GM23338 (cell line): ENCODE data around the gene GALNT15. TPM values are rescaled to one million over a fixed set of nuclear protein-coding genes. Genes with fewer than 3 reads are reported as not detected.

ENCODE experiments used
- ATAC-seq: fragments of 200-7000 bp; cut with Tn5 transposase; 3 replicates; pipeline ENCODE4 v1.9.1; 2020
- DNase-seq: peaks from one replicate; pipeline ENCODE4 v3.0.0-alpha.2; 2015; ENCODE audit warnings: low spot score
- H2AFZ ChIP-seq: fragments of 200-600 bp; sonication (generic); 2 replicates; pipeline ENCODE4 v1.8.0; 2016; ENCODE audit warnings: antibody characterized with exemption, mild to moderate bottlenecking, moderate library complexity
- H3F3A ChIP-seq: fragments of 200-600 bp; sonication (generic); replicated peaks from 2 replicates; pipeline ENCODE4 v1.8.0; 2017; ENCODE audit warnings: antibody characterized with exemption, mixed run types, low read depth
- H3K27ac ChIP-seq: fragments of 200-600 bp; sonication (generic); 2 replicates; pipeline ENCODE4 v1.6.1; 2016; ENCODE audit warnings: low read depth
- H3K27me3 ChIP-seq: fragments of 200-600 bp; sonication (generic); 2 replicates; pipeline ENCODE4 v1.8.0; 2016; ENCODE audit warnings: mild to moderate bottlenecking, mixed run types, moderate library complexity; ENCODE audit not compliant: insufficient read depth
- H3K36me3 ChIP-seq: fragments of 200-600 bp; sonication (generic); 2 replicates; pipeline ENCODE4 v1.8.0; 2016; ENCODE audit warnings: mild to moderate bottlenecking; ENCODE audit not compliant: insufficient read depth
- H3K4me1 ChIP-seq: fragments of 200-600 bp; sonication (generic); 2 replicates; pipeline ENCODE4 v1.8.0; 2016; ENCODE audit warnings: mild to moderate bottlenecking, moderate library complexity; ENCODE audit not compliant: insufficient read depth
- H3K4me2 ChIP-seq: fragments of 200-600 bp; sonication (generic); 2 replicates; pipeline ENCODE4 v1.7.1; 2017; ENCODE audit warnings: mixed run types
- H3K4me3 ChIP-seq: fragments of 200-600 bp; sonication (generic); 2 replicates; pipeline ENCODE4 v1.6.1; 2016; ENCODE audit warnings: mixed run types
- H3K79me2 ChIP-seq: fragments of 200-600 bp; sonication (generic); replicated peaks from 2 replicates; pipeline ENCODE4 v1.8.0; 2017; ENCODE audit warnings: mild to moderate bottlenecking; ENCODE audit not compliant: insufficient read depth
- H3K9me2 ChIP-seq: fragments of 200-600 bp; sonication (generic); 2 replicates; pipeline ENCODE4 v1.8.0; 2017; ENCODE audit not compliant: insufficient read depth
- H4K20me1 ChIP-seq: fragments of 200-600 bp; sonication (generic); replicated peaks from 2 replicates; pipeline ENCODE4 v1.8.0; 2017; ENCODE audit warnings: mild to moderate bottlenecking; ENCODE audit not compliant: insufficient read depth
- H3K27ac Mint-ChIP-seq: 2 replicates; pipeline ENCODE4 v1.8.0; 2020; ENCODE audit warnings: inconsistent platforms, mild to moderate bottlenecking, moderate library complexity, mixed read lengths
- H3K27me3 Mint-ChIP-seq: 3 replicates; pipeline ENCODE4 v1.8.0; 2022; ENCODE audit warnings: low read depth, mild to moderate bottlenecking, moderate library complexity, mixed read lengths, inconsistent platforms; ENCODE audit not compliant: insufficient read depth, poor library complexity
- H3K36me3 Mint-ChIP-seq: 3 replicates; pipeline ENCODE4 v1.8.0; 2021; ENCODE audit warnings: low read depth, mild to moderate bottlenecking, inconsistent platforms, moderate library complexity, mixed read lengths
- H3K4me1 Mint-ChIP-seq: 3 replicates; pipeline ENCODE4 v1.8.0; 2020; ENCODE audit warnings: mild to moderate bottlenecking, inconsistent platforms, mixed read lengths
- H3K4me3 Mint-ChIP-seq: 3 replicates; pipeline ENCODE4 v1.8.0; 2021; ENCODE audit warnings: moderate library complexity, mild to moderate bottlenecking, inconsistent platforms, mixed read lengths
- H3K9me3 Mint-ChIP-seq: 3 replicates; pipeline ENCODE4 v1.8.0; 2020; ENCODE audit warnings: moderate library complexity, mild to moderate bottlenecking, inconsistent platforms, mixed read lengths
- CTCF ChIP-seq, 2 experiments: fragments of 200-600 bp in 1 of 2; sonication (generic) in 1 of 2; conservative IDR thresholded peaks; 2 replicates each; pipeline versions ENCODE4 v1.5.1 to v1.6.1; 2016 to 2017; ENCODE audit warnings: antibody characterized with exemption in 2 of 2, low read depth in 2 of 2, mild to moderate bottlenecking in 2 of 2, moderate library complexity in 1 of 2
- EZH2phosphoT487 ChIP-seq: fragments of 200-600 bp; sonication (generic); IDR thresholded peaks from one replicate; pipeline ENCODE4 v1.8.1; 2018; ENCODE audit warnings: antibody characterized with exemption; ENCODE audit not compliant: unreplicated experiment
- JUNB ChIP-seq: IDR thresholded peaks from one replicate; pipeline ENCODE4 v1.6.1; 2016; ENCODE audit warnings: antibody characterized with exemption; ENCODE audit not compliant: unreplicated experiment
- NANOG ChIP-seq: IDR thresholded peaks from 2 replicates; pipeline ENCODE4 v1.6.1; 2016; ENCODE audit warnings: antibody characterized with exemption, borderline replicate concordance
- POLR2AphosphoS5 ChIP-seq: IDR thresholded peaks from 2 replicates; pipeline ENCODE4 v1.6.1; 2016; ENCODE audit warnings: antibody characterized with exemption, low read depth
- REST ChIP-seq: IDR thresholded peaks from one replicate; pipeline ENCODE4 v1.6.1; 2018; ENCODE audit warnings: antibody characterized with exemption; ENCODE audit not compliant: unreplicated experiment
- STAT1 ChIP-seq: IDR thresholded peaks from one replicate; pipeline ENCODE4 v1.6.1; 2016; ENCODE audit warnings: antibody characterized with exemption; ENCODE audit not compliant: unreplicated experiment
- ZNF114 ChIP-seq: fragments of 250-450 bp; sonication (Bioruptor Pico); IDR thresholded peaks from 2 replicates; pipeline ENCODE4 v1.5.0; 2020; ENCODE audit warnings: mild to moderate bottlenecking, moderate library complexity
- polyA plus RNA-seq: library from polyadenylated mRNA; unstranded; fragments of >200 nt; fragmentation: Nextera tagmentation; extraction: Ambion mirVana; gene quantifications from 2 replicates; pipeline ENCODE4 v1.2.1, GENCODE V29; 2016
- total RNA-seq: library from RNA; depleted of rRNA; stranded (reverse); fragments of >200 nt; shearing (Covaris generic); gene quantifications from 2 replicates; pipeline ENCODE4 v1.2.3, GENCODE V29; 2014

The GALNT15 gene
- total and polyA plus RNA-seq, 2 experiments from 2014 or later: 0.06 to 0.35 TPM

DNA sequence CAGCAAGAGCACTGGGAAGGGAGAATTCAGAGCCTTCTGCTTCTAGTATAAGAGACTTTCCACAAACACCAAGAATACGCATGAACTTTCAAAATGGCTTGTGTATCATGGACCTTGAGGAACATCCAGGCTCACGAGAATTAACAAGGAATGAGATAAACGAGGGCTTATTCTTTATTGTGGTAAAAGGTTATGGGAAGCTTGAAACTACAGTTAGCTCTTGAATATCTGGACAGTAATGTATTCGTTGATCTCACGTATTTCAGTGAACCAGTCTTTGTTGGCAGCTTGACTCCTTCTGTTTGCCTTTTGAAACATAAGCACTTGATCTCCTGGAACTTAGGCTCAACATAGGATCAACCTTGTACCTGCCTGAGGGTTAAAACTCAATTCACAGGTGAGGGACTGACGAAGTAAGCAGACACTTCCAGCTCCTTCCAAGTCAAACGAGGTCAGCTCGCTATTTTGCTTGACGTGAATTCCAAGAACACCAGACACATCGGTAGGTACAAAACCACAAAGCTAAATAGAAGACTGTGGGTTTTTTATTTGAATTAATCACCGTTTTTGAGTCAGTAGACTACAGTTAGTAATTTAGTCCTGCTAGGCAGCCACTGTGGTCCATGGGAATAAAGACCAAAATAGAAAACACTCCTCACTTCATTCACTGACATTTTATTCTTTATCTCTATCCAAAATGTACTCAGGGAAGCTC is 30.8 kb downstream of the GALNT15 start:
- H3K36me3 Mint-ChIP-seq: no peaks in the 10 kb centered on the region; the same call in 2 of the 3 replicates
- Histone ChIP-seq H3K9me2 (0 out of 2 replicates have a peak, but pooled peaks cover 6% of the 10 kb centered on the region), H3K4me3 (no peak overlapping the region), H2AFZ (no peak overlapping the region), H3K27ac (no peak overlapping the region), H3K27me3 (no peaks in the 10 kb centered on the region), H4K20me1 (no peaks in the 10 kb centered on the region), H3K79me2 (no peaks in the 10 kb centered on the region), H3K36me3 (no peaks in the 10 kb centered on the region), H3K4me1 (peaks cover 5% of the 10 kb centered on the region), H3K4me2 (no peak overlapping the region), H3F3A (no peaks in the 10 kb centered on the region)
- H3K27ac Mint-ChIP-seq: no peak overlapping the region
- ATAC-seq (no peak), DNase-seq (no peak)
- H3K27me3 Mint-ChIP-seq: peaks cover 2% of the 10 kb centered on the region
- TF ChIP-seq NANOG (no peak), CTCF (conservative IDR thresholded peaks at IDR 0.05; ENCODE audit: low read depth in 2 of 2) (no peak), POLR2AphosphoS5 (no peak), EZH2phosphoT487 (no peak), STAT1 (no peak), REST (no peak), JUNB (no peak)
- peaks cover 12% of the 10 kb centered on the region; the same call in 2 of the 3 replicates for H3K4me1 Mint-ChIP-seq
- no peak overlapping the region for H3K4me3 Mint-ChIP-seq
- no peaks in the 10 kb centered on the region for H3K9me3 Mint-ChIP-seq

GRCh38 chr3:16207031-16207430 is 32.6 kb downstream of the GALNT15 start:
- no peaks in the 10 kb centered on the region for H3K27me3 ChIP-seq
- H3K27me3 Mint-ChIP-seq: peaks cover 2% of the 10 kb centered on the region
- peaks cover 12% of the 10 kb centered on the region; the same call in 2 of the 3 replicates for H3K4me1 Mint-ChIP-seq
- peaks cover 5% of the 10 kb centered on the region for H3K4me1 ChIP-seq
- no peak overlapping the region for H3K4me2 ChIP-seq
- H3K27ac ChIP-seq: no peak overlapping the region
- no peak overlapping the region for H3K27ac Mint-ChIP-seq
- no peak for TF ChIP-seq POLR2AphosphoS5
- no peak for TF ChIP-seq ZNF114 (CRISPR knock-in tag)
- no peak for TF ChIP-seq CTCF (conservative IDR thresholded peaks at IDR 0.05; ENCODE audit: low read depth in 2 of 2)
- no peak overlapping the region for H3K4me3 Mint-ChIP-seq
- H4K20me1 ChIP-seq: no peaks in the 10 kb centered on the region
- no peaks in the 10 kb centered on the region for H3K9me3 Mint-ChIP-seq
- H3K36me3 Mint-ChIP-seq: no peaks in the 10 kb centered on the region
- DNase-seq: no peak
- H3F3A ChIP-seq: no peaks in the 10 kb centered on the region
- no peak for ATAC-seq
- H2AFZ ChIP-seq: peak overlapping the region; percentile 24; the same call in 1 of the 2 replicates
- H3K36me3 ChIP-seq: no peaks in the 10 kb centered on the region
- no peaks in the 10 kb centered on the region for H3K79me2 ChIP-seq
- no peak overlapping the region for H3K4me3 ChIP-seq
- H3K9me2 ChIP-seq: 0 out of 2 replicates have a peak, but pooled peaks cover 6% of the 10 kb centered on the region
